HS-5 (cell line): Measurements from ENCODE around the gene CYB5A.
"Not testable (repeated sequence)": the region's sequence is repeated elsewhere in the genome, so short reads cannot be mapped to it uniquely, and the experiment has no call there.

Experiments used
- DNase-seq: peaks from one replicate; pipeline ENCODE4 v3.0.0-alpha.2; 2012; ENCODE audit warnings: low read depth

CYB5A gene

GRCh38 chr18:74291771-74292540, at the start of gene CYB5A:
Gene CYB5A, minus strand, starts transcription at chr18:74291963. Its CDS starts 88 bp downstream, at chr18:74291875.
- peak; percentile 59 for DNase-seq

GRCh38 chr18:74337912-74338309, 46.1 kb upstream of the CYB5A start:
- no peak for DNase-seq

- DNase-seq = no peak
These were observed 45.6 kb upstream of the CYB5A start for GRCh38 chr18:74337155-74337911.

GRCh38 chr18:74336656-74337055, 44.9 kb upstream of the CYB5A start:
- no peak for DNase-seq

- no peak for DNase-seq
These were observed 42.6 kb upstream of the CYB5A start for GRCh38 chr18:74334242-74334893.

- DNase-seq = no peak
These were observed 41.3 kb upstream of the CYB5A start for GRCh38 chr18:74333091-74333490.

- DNase-seq = no peak
These were observed 39.6 kb upstream of the CYB5A start for GRCh38 chr18:74331404-74331803.

- DNase-seq = no peak
These were observed 38.0 kb upstream of the CYB5A start for GRCh38 chr18:74329688-74330205.

GRCh38 chr18:74328206-74328605, 36.4 kb upstream of the CYB5A start:
- no peak for DNase-seq

- DNase-seq = not testable (repeated sequence)
These were observed 35.0 kb upstream of the CYB5A start for GRCh38 chr18:74326791-74327190.

GRCh38 chr18:74326231-74326630, 34.5 kb upstream of the CYB5A start:
- no peak for DNase-seq

GRCh38 chr18:74316257-74317170, 24.8 kb upstream of the CYB5A start:
- DNase-seq = peak; percentile 61

- DNase-seq = no peak
These were observed 23.9 kb upstream of the CYB5A start, which contains the start of gene C18orf63 for GRCh38 chr18:74315464-74316256. Gene C18orf63, plus strand, starts transcription at chr18:74315839. Its CDS starts 2,027 bp downstream, at chr18:74317866.

GRCh38 chr18:74314759-74315463, 23.1 kb upstream of the CYB5A start:
- no peak for DNase-seq

GRCh38 chr18:74311000-74311399, 19.2 kb upstream of the CYB5A start:
- no peak for DNase-seq

GRCh38 chr18:74310411-74310810, 18.6 kb upstream of the CYB5A start:
- DNase-seq = no peak

- no peak for DNase-seq
These were observed 12.2 kb upstream of the CYB5A start for GRCh38 chr18:74303936-74304335.

- no peak for DNase-seq
These were observed 11.5 kb upstream of the CYB5A start for GRCh38 chr18:74303306-74303705.

- no peak for DNase-seq
These were observed 8.0 kb upstream of the CYB5A start for GRCh38 chr18:74299746-74300145.

GRCh38 chr18:74299162-74299561, 7.4 kb upstream of the CYB5A start:
- no peak for DNase-seq
